ENCODE results near the gene TRAPPC12.

Gene TRAPPC12

DNA sequence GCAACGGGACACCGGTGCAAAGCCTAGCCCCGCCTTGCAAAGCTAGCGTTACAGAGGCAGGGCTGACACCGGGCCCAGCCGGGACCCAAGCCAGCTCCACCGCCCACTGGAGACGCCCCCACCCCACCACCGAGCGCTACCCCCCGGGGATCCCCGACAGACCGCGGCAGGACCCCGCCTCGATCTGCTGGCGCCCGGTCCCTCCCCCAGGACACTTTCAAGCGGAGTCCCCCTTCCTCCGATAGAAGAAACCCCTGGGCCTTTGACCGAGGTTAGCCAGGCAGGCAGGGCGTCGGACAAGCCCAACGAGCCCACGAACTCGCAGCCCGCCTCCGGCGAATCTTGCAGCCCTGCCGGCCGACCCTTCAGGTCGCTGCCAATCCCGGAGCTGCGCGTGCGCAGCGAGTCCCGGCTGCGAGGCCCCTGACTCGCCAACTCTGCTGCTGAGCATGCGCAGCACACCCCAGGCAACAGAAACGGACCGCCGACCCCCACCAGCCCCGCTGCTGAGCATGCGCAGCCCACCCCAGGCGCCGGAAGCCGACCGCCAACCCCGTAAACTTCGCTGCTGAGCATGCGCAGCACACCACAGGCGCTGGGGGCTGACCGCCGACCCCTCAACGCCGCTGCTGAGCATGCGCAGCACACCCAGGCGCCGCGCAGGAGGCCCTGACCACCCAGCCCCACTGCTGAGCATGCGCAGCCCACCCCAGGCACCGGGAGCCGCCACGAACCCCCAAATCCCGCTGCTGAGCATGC lies 139.2 kb downstream of the TRAPPC12 start:
- Histone ChIP-seq H3K27ac (peak overlapping the region; percentile 95), H3K36me3 (ENCODE audit: control insufficient read depth, insufficient read depth, low read length) (no peaks in the 10 kb centered on the region), H3K9me3 (ENCODE audit: control insufficient read depth, low read length) (no peaks in the 10 kb centered on the region), H3K27me3 (ENCODE audit: control insufficient read depth, insufficient read depth, low read length) (no peaks in the 10 kb centered on the region), H3K9ac (peak overlapping the region; percentile 84), H2AFZ (peak overlapping the region; percentile 96), H3K4me1 (peaks cover 15% of the 10 kb centered on the region), H3K4me2 (ENCODE audit: low read length) (peak overlapping the region; percentile 98), H3K79me2 (peaks cover 6% of the 10 kb centered on the region), H3K4me3 (ENCODE audit: low read depth, low read length) (peak overlapping the region; percentile 92)
- TF ChIP-seq, protein P1, sequence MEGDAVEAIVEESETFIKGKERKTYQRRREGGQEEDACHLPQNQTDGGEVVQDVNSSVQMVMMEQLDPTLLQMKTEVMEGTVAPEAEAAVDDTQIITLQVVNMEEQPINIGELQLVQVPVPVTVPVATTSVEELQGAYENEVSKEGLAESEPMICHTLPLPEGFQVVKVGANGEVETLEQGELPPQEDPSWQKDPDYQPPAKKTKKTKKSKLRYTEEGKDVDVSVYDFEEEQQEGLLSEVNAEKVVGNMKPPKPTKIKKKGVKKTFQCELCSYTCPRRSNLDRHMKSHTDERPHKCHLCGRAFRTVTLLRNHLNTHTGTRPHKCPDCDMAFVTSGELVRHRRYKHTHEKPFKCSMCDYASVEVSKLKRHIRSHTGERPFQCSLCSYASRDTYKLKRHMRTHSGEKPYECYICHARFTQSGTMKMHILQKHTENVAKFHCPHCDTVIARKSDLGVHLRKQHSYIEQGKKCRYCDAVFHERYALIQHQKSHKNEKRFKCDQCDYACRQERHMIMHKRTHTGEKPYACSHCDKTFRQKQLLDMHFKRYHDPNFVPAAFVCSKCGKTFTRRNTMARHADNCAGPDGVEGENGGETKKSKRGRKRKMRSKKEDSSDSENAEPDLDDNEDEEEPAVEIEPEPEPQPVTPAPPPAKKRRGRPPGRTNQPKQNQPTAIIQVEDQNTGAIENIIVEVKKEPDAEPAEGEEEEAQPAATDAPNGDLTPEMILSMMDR (IDR thresholded peaks at IDR 0.05) = no peak

DNA sequence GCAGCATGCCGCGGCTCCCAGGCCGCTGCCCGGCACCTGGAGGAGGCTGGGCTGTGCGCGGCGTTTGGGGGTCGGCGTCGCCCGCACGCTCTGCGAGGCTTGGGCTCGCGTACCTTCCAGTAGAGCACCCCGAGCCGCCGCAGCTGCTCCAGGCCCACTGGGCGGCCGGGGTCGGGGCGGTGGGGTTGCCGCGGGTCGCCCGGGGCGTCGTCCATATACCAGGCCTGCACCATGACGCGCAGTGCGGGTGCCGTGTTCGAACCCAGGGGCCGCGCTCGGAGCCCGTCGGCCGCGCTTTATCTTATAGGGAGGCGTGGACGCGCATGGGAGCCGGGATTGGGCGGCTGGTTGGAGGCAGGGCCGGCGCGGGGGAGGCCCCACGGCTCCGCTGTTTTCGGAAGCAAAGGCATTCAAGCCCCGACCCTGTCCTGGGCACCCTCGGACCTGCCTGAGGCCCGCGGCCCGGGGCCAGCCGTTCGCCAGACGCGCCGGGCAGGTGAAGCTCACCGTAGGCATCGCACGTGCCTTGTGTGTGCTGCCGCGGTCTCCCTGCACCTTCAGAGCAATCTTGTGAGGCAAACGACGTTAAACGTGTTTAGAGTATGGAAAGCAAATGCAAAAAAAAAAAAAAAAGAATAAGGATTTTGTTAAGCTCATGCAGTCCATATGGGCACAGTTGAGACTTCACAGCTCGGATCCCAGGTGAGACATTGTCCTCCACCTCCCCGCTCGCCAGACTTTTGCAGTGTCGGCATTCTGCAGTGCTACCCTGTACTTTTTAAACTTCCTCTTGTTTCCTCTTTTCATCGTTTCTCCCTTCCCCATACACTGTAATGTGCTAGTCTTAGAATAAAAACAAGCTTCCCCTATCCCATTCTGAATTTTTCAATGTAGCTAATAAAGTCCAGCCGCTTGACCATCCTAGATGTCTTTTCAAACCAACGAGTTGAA lies 140.0 kb downstream of the TRAPPC12 start, which contains the start of gene ADI1:
TSS of gene ADI1 (minus strand) at position 277 of the 951 bp plus-strand sequence. CDS start at position 233, 44 bp downstream.
- Histone ChIP-seq H3K4me1 (peaks cover 21% of the 10 kb centered on the region), H3K4me2 (ENCODE audit: low read length) (peak within 1 kb of the TSS; percentile 98), H3K9ac (peak within 1 kb of the TSS; percentile 84), H3K9me3 (ENCODE audit: control insufficient read depth, low read length) (no peaks in the 10 kb centered on the region), H3K36me3 (ENCODE audit: control insufficient read depth, insufficient read depth, low read length) (no peaks in the 10 kb centered on the region), H3K4me3 (ENCODE audit: low read depth, low read length) (peak within 1 kb of the TSS; percentile 92), H3K79me2 (peaks cover 6% of the 10 kb centered on the region), H3K27me3 (ENCODE audit: control insufficient read depth, insufficient read depth, low read length) (no peaks in the 10 kb centered on the region), H3K27ac (peak within 1 kb of the TSS; percentile 95), H2AFZ (peak within 1 kb of the TSS; percentile 96)
- TF ChIP-seq, protein P1 (IDR thresholded peaks at IDR 0.05) = no peak

DNA sequence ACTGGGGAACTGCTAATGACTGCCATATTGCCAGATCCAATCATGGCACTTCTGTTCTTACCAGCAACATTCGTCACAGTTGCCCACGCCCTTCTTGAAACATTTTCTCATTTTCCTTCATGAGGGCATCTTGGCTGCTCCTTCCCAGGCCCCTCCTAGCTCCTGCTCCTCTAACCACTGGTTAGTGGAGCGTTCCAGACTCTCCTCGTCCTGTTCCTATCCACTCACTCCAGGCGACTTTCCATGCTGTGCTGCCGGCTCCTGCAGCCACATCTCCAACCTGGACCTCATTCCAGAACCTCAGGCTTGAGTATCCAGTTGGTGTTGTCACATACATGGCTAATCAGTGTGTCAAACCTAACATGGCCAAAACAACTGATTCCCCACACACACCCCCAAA lies 141.1 kb downstream of the TRAPPC12 start:
- peaks cover 6% of the 10 kb centered on the region for H3K79me2 ChIP-seq
- H3K4me3 ChIP-seq (ENCODE audit: low read depth, low read length) = no peak overlapping the region
- TF ChIP-seq, protein P1 (IDR thresholded peaks at IDR 0.05) = no peak
- H3K9ac ChIP-seq = no peak overlapping the region
- peak overlapping the region; percentile 19 for H3K4me2 ChIP-seq (ENCODE audit: low read length)
- no peak overlapping the region for H2AFZ ChIP-seq
- peaks cover 27% of the 10 kb centered on the region for H3K4me1 ChIP-seq
- no peaks in the 10 kb centered on the region for H3K36me3 ChIP-seq (ENCODE audit: control insufficient read depth, insufficient read depth, low read length)
- no peaks in the 10 kb centered on the region for H3K9me3 ChIP-seq (ENCODE audit: control insufficient read depth, low read length)
- H3K27ac ChIP-seq = no peak overlapping the region
- no peaks in the 10 kb centered on the region for H3K27me3 ChIP-seq (ENCODE audit: control insufficient read depth, insufficient read depth, low read length)

DNA sequence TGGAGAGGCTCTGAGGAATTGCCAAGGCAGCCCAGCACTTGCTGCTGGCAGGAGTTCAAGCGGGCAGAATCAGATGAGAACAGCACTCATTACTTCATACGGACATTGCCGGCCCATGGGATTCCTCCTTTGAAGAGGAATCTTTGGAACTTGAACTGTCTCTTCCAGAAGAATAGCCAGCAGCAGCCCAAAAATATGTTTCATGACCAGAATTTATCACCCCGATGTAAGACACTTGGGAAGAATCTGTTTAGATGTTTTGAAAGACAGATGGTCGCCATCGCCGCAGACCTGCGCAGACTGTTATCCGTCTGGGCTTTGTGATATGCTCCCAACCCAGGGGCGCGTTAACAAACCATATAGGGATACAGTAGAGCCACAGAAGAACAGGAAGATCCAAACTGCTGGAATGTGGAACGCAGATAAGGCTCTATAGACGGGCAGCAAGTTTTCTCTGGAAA lies 143.5 kb downstream of the TRAPPC12 start:
- Histone ChIP-seq H2AFZ (peak overlapping the region; percentile 61), H3K36me3 (ENCODE audit: control insufficient read depth, insufficient read depth, low read length) (no peaks in the 10 kb centered on the region), H3K4me1 (peaks cover 25% of the 10 kb centered on the region), H3K79me2 (no peaks in the 10 kb centered on the region), H3K9me3 (ENCODE audit: control insufficient read depth, low read length) (no peaks in the 10 kb centered on the region), H3K9ac (no peak overlapping the region), H3K4me2 (ENCODE audit: low read length) (peak overlapping the region; percentile 11), H3K27ac (peak overlapping the region; percentile 33), H3K4me3 (ENCODE audit: low read depth, low read length) (no peak overlapping the region), H3K27me3 (ENCODE audit: control insufficient read depth, insufficient read depth, low read length) (no peaks in the 10 kb centered on the region)
- TF ChIP-seq, protein P1 (IDR thresholded peaks at IDR 0.05) = no peak

Data from parathyroid adenoma (tissue), 2 donors.